ENCODE data around the gene NEU2.

The NEU2 gene

GRCh38 chr2:233079953-233080835 lies 47.7 kb downstream of the NEU2 start:
- DNase-seq: peak; percentile 30

GRCh38 chr2:233080836-233081229 lies 48.4 kb downstream of the NEU2 start:
- no peak for DNase-seq

GRCh38 chr2:233081232-233081730 lies 48.8 kb downstream of the NEU2 start:
- peak; percentile 61 for DNase-seq

- DNase-seq: no peak
Measured at GRCh38 chr2:233081731-233082221, 49.3 kb downstream of the NEU2 start.

GRCh38 chr2:233082222-233082930 lies 49.9 kb downstream of the NEU2 start:
- no peak for DNase-seq

- no peak for DNase-seq
Measured at GRCh38 chr2:233082931-233083755, 50.7 kb downstream of the NEU2 start.

GRCh38 chr2:233083782-233084181 lies 51.3 kb downstream of the NEU2 start:
- DNase-seq: no peak

GRCh38 chr2:233084488-233084887 lies 52.0 kb downstream of the NEU2 start:
- peak; percentile 45 for DNase-seq
